K562 (cell line): Measurements from ENCODE around the gene PHLDB1. TPM values are rescaled to one million over a fixed set of nuclear protein-coding genes. Genes with fewer than 3 reads are reported as not detected.

Experiments used
- ATAC-seq: fragments of 200-7000 bp; cut with Tn5 transposase; 3 replicates; pipeline ENCODE4 v1.9.1; 2020; ENCODE audit warnings: moderate library complexity
- BruUV-seq: library from RNA; stranded (reverse); fragments of 400-500 nt; replicated peaks from 2 replicates; lab custom pipeline; 2021; lab: Mats Ljungman, UMichigan
- CTCF ChIA-PET: fragments of 300-600 bp; formaldehyde crosslinking; extraction: SDS; loops from one replicate; lab custom pipeline; 2021; ENCODE audit warnings: low intra/inter-chr PET ratio; lab: Yijun Ruan, JAX
- POLR2A ChIA-PET: fragments of 300-600, 350-650 bp; sonication (Branson Sonifier 250); formaldehyde crosslinking; extraction: SDS; loops from one replicate; lab custom pipeline; 2021; ENCODE audit warnings: antibody characterized with exemption, inconsistent platforms; lab: Yijun Ruan, JAX
- DNase-seq, 4 experiments: peaks; one replicate each; pipeline versions ENCODE4 v3.0.0 to v3.0.0-alpha.2; 2011 to 2018; ENCODE audit warnings: low spot score in 3 of 4, mixed read lengths in 3 of 4; ENCODE audit errors: extremely low read depth in 1 of 4
- FAIRE-seq: peaks from 2 replicates; lab custom pipeline; 2011; peaks lifted over from hg19 to GRCh38; lab: Jason Lieb, UNC
- H2AFZ ChIP-seq: 2 replicates; pipeline ENCODE4 v1.6.0; 2011; ENCODE audit warnings: low read depth, low read length, control low read depth, inconsistent platforms
- H3K27ac ChIP-seq: fragments of 200-600 bp; 3 replicates; pipeline ENCODE4 v1.8.0; 2011; ENCODE audit warnings: low read depth, mild to moderate bottlenecking, control low read depth, inconsistent platforms, low read length, moderate library complexity, mixed read lengths; ENCODE audit errors: extremely low read depth
- H3K27me3 ChIP-seq, 2 experiments: fragments of 300-600 bp in 1 of 2; 2 replicates in 1 of 2; 3 replicates in 1 of 2; pipeline versions ENCODE4 v1.6.0 to v1.8.0; 2011; ENCODE audit warnings: inconsistent platforms in 2 of 2, low read length in 2 of 2, mild to moderate bottlenecking in 1 of 2, mixed read lengths in 1 of 2, moderate library complexity in 1 of 2; ENCODE audit not compliant: control insufficient read depth in 2 of 2, insufficient read depth in 2 of 2
- H3K36me3 ChIP-seq: fragments of 300-600 bp; 3 replicates; pipeline ENCODE4 v1.8.0; 2011; ENCODE audit warnings: mild to moderate bottlenecking, low read length, inconsistent platforms; ENCODE audit not compliant: control insufficient read depth, insufficient read depth
- H3K4me1 ChIP-seq, 2 experiments: fragments of 200-600 bp in 1 of 2; replicated peaks in 1 of 2; 2 replicates in 1 of 2; 3 replicates in 1 of 2; pipeline versions ENCODE4 v1.5.1 to v1.8.0; 2011; ENCODE audit warnings: inconsistent platforms in 2 of 2, low read length in 2 of 2, mild to moderate bottlenecking in 1 of 2, mixed read lengths in 1 of 2, moderate library complexity in 1 of 2; ENCODE audit not compliant: control insufficient read depth in 2 of 2, insufficient read depth in 2 of 2
- H3K4me2 ChIP-seq: 2 replicates; pipeline ENCODE4 v1.6.1; 2011; ENCODE audit warnings: low read length, control low read depth, inconsistent platforms, mixed read lengths; ENCODE audit not compliant: insufficient read depth
- H3K4me3 ChIP-seq: fragments of 200-600 bp; sonication (generic), shearing (Covaris generic); 2 replicates; pipeline ENCODE4 v1.5.1; 2016; ENCODE audit warnings: control low read depth, inconsistent platforms
- H3K79me2 ChIP-seq: fragments of 200-600 bp; 3 replicates; pipeline ENCODE4 v1.8.0; 2011; ENCODE audit warnings: low read length, inconsistent platforms; ENCODE audit not compliant: control insufficient read depth, insufficient read depth
- H3K9ac ChIP-seq, 2 experiments: 2 replicates each; pipeline versions ENCODE4 v1.6.0 to v1.6.1; 2011; ENCODE audit warnings: low read depth in 2 of 2, low read length in 2 of 2, control low read depth in 1 of 2, inconsistent platforms in 1 of 2, mild to moderate bottlenecking in 1 of 2, mixed read lengths in 1 of 2; ENCODE audit not compliant: insufficient read depth in 1 of 2
- H3K9me1 ChIP-seq: one replicate; pipeline ENCODE4 v1.6.0; 2011; ENCODE audit warnings: inconsistent platforms, mild to moderate bottlenecking, low read length, moderate library complexity; ENCODE audit not compliant: control insufficient read depth, insufficient read depth
- H3K9me3 ChIP-seq: replicated peaks from 2 replicates; pipeline ENCODE4 v1.5.1; 2011; ENCODE audit warnings: low read depth, low read length, inconsistent platforms; ENCODE audit not compliant: control insufficient read depth, insufficient read depth
- H4K20me1 ChIP-seq: replicated peaks from 2 replicates; pipeline ENCODE4 v1.6.1; 2011; ENCODE audit warnings: low read length, inconsistent platforms, mixed read lengths; ENCODE audit not compliant: control insufficient read depth, insufficient read depth
- BCOR ChIP-seq: fragments of 450-650 bp; IDR thresholded peaks from 2 replicates; pipeline ENCODE4 v1.6.1; 2016
- CGGBP1 ChIP-seq: fragments of 250-450 bp; sonication (Bioruptor Pico); IDR thresholded peaks from 2 replicates; pipeline ENCODE4 v1.9.0; 2021; ENCODE audit warnings: mild to moderate bottlenecking
- EHMT2 ChIP-seq: fragments of 450-650 bp; IDR thresholded peaks from 2 replicates; pipeline ENCODE4 v1.6.1; 2018; ENCODE audit warnings: antibody characterized with exemption
- EWSR1 ChIP-seq: fragments of 450-650 bp; IDR thresholded peaks from 2 replicates; pipeline ENCODE4 v1.6.1; 2018; ENCODE audit warnings: borderline replicate concordance, mild to moderate bottlenecking, low read depth, moderate library complexity; ENCODE audit not compliant: partially characterized antibody
- FOXK1 ChIP-seq: sonication (generic); formaldehyde crosslinking; IDR thresholded peaks from 2 replicates; pipeline ENCODE4 v1.8.0; 2022; ENCODE audit warnings: missing genetic modification reagents, mild to moderate bottlenecking, borderline replicate concordance
- GATAD2A ChIP-seq: fragments of 450-650 bp; IDR thresholded peaks from 2 replicates; pipeline ENCODE4 v1.6.1; 2017
- ILK ChIP-seq: fragments of 450-650 bp; IDR thresholded peaks from 2 replicates; pipeline ENCODE4 v1.6.1; 2016; ENCODE audit warnings: missing genetic modification characterization, low read depth, mild to moderate bottlenecking, missing compliant biosample characterization, moderate library complexity, borderline replicate concordance
- NCOR1 ChIP-seq: fragments of 450-650 bp; IDR thresholded peaks from 2 replicates; pipeline ENCODE4 v1.6.1; 2016; ENCODE audit warnings: mild to moderate bottlenecking, moderate library complexity
- NEUROD1 ChIP-seq: fragments of 150-350 bp; IDR thresholded peaks from 2 replicates; pipeline ENCODE4 v1.6.1; 2014; ENCODE audit warnings: borderline replicate concordance, low read length, low read depth; ENCODE audit not compliant: partially characterized antibody
- NR2C2 ChIP-seq, 2 experiments: fragments of 200-800 bp in 1 of 2; sonication (Bioruptor generic) in 1 of 2; sonication (generic) in 1 of 2; formaldehyde crosslinking in 1 of 2; IDR thresholded peaks; 2 replicates each; pipeline versions ENCODE4 v1.6.1 to v1.8.0; 2016 to 2022; ENCODE audit warnings: mild to moderate bottlenecking in 1 of 2, missing compliant biosample characterization in 1 of 2, missing genetic modification characterization in 1 of 2, missing genetic modification reagents in 1 of 2
- SAFB ChIP-seq: fragments of 200-400 bp; formaldehyde crosslinking; IDR thresholded peaks from 2 replicates; pipeline ENCODE4 v1.6.1; 2017; ENCODE audit warnings: low read depth, low read length, borderline replicate concordance
- SAFB2 ChIP-seq: fragments of 200-400 bp; formaldehyde crosslinking; IDR thresholded peaks from 2 replicates; pipeline ENCODE4 v1.6.1; 2018; ENCODE audit warnings: borderline replicate concordance, low read length, low read depth, moderate library complexity; ENCODE audit not compliant: severe bottlenecking
- SMAD3 ChIP-seq: fragments of 450-650 bp; formaldehyde crosslinking; conservative IDR thresholded peaks from 2 replicates; pipeline ENCODE4 v1.4.0; 2020; ENCODE audit warnings: mild to moderate bottlenecking
- SRF ChIP-seq, 2 experiments: fragments of 250-450, 450-650 bp in 1 of 2; sonication (Bioruptor Pico) in 1 of 2; sonication (generic) in 1 of 2; formaldehyde crosslinking; IDR thresholded peaks; 2 replicates each; pipeline versions ENCODE4 v1.5.0 to v1.5.1; 2020 to 2022; ENCODE audit warnings: mild to moderate bottlenecking in 1 of 2, missing genetic modification reagents in 1 of 2
- TAF1 ChIP-seq: IDR thresholded peaks from 2 replicates; pipeline ENCODE4 v1.6.1; 2011; ENCODE audit warnings: mild to moderate bottlenecking, low read length, moderate library complexity; ENCODE audit not compliant: insufficient read depth, control insufficient read depth, severe bottlenecking; ENCODE audit errors: extremely low read depth
- TSC22D4 ChIP-seq: fragments of 450-650 bp; IDR thresholded peaks from 2 replicates; pipeline ENCODE4 v1.6.1; 2016; ENCODE audit warnings: missing genetic modification characterization, missing biosample characterization, control low read depth
- U2AF2 ChIP-seq: fragments of 200-400 bp; formaldehyde crosslinking; optimal IDR thresholded peaks from 2 replicates; pipeline ENCODE3; 2017; ENCODE audit warnings: low read depth, mild to moderate bottlenecking, low read length
- ZFP91 ChIP-seq: sonication (generic); formaldehyde crosslinking; IDR thresholded peaks from 2 replicates; pipeline ENCODE4 v1.8.0; 2022; ENCODE audit warnings: mild to moderate bottlenecking, missing genetic modification reagents
- ZNF57 ChIP-seq: fragments of 450-650 bp; formaldehyde crosslinking; IDR thresholded peaks from 2 replicates; pipeline ENCODE4 v1.4.0; 2020; ENCODE audit warnings: mild to moderate bottlenecking, moderate library complexity
- ZNF76 ChIP-seq: fragments of 250-450 bp; sonication (Bioruptor Pico); IDR thresholded peaks from 2 replicates; pipeline ENCODE4 v1.4.0; 2020; ENCODE audit warnings: mild to moderate bottlenecking, moderate library complexity, borderline replicate concordance
- WGBS: fragments of 100-300 bp; shearing (Covaris generic); methylation state at CpG from one replicate; pipeline ENCODE4 v1.1.6; 2016; ENCODE audit warnings: low coverage, mixed read lengths; ENCODE audit not compliant: insufficient coverage; ENCODE audit errors: missing lambda C conversion rate; 5-methylcytosine and 5-hydroxymethylcytosine counted together
- in situ Hi-C: fragments of 300-500 bp; cut with MboI; formaldehyde crosslinking; loops from 4 replicates; pipeline ENCODE4 v1.15.0; 2018; ENCODE audit warnings: inconsistent platforms, mixed read lengths
- intact Hi-C: fragments of 100-400 bp; cut with micrococcal nuclease; formaldehyde crosslinking; loops from 2 replicates; pipeline ENCODE4 v1.14.2; 2022
- polyA plus RNA-seq, 8 experiments: library from polyadenylated mRNA; depleted of rRNA in 4 of 8; stranded (reverse) in 5 of 8; unstranded in 3 of 8; fragments of >200 nt; fragmentation: Nextera tagmentation in 2 of 8; fragmentation: Illumina TruSeq in 1 of 8; extraction: Ambion mirVana in 2 of 8; extraction: Trizol in 1 of 8; gene quantifications; 2 replicates each; pipeline versions ENCODE4 v1.2.1 to v1.2.3, GENCODE V29; 2011 to 2014; ENCODE audit warnings: inconsistent platforms in 1 of 8, missing spikeins in 1 of 8
- total RNA-seq, 7 experiments: library from RNA; depleted of rRNA in 6 of 7; stranded (reverse); fragments of >200 nt in 6 of 7; fragmentation: Illumina TruSeq in 2 of 7; extraction: Trizol in 2 of 7; gene quantifications; 2 replicates each; pipeline versions ENCODE4 v1.2.1 to v1.2.3, GENCODE V29; 2011 to 2021; ENCODE audit warnings: low replicate concordance in 1 of 7

PHLDB1 gene
- total and polyA plus RNA-seq, 9 of the 15 experiments (the other 6 are each of a cell fraction or from before 2014, with no cell fraction given), result 2.0 to 28.7 (median 16.2) TPM

- intact Hi-C loops (loop anchor here (10.0 kb wide), 1 partner anchor 302 kb away; the partner anchor contains the start of gene UPK2), in situ Hi-C loops (no loop called here)
- no peaks in the 10 kb centered on the region for H3K27me3 ChIP-seq
- WGBS, result 58% methylated on average over 2 of the region's 4 CpGs
- TF ChIP-seq NCOR1 (no peak), SAFB2 (no peak), TSC22D4 (tag) (no peak), SAFB (no peak), U2AF2 (no peak), ILK (no peak), EWSR1 (no peak), GATAD2A (no peak), FOXK1 (CRISPR knock-in tag) (no peak), NEUROD1 (no peak), ZFP91 (CRISPR knock-in tag) (no peak), ZNF57 (no peak), CGGBP1 (no peak), EHMT2 (no peak), SMAD3 (CRISPR knock-in tag) (no peak), ZNF76 (CRISPR knock-in tag) (no peak), SRF (CRISPR knock-in tag; IDR thresholded peaks at IDR 0.05) (no peak), BCOR (no peak), TAF1 (no peak), NR2C2 (CRISPR knock-in tag; IDR thresholded peaks at IDR 0.05) (no peak), NR2C2 (tag; IDR thresholded peaks at IDR 0.05) (no peak)
- no peak overlapping the region for H3K9ac ChIP-seq
- DNase-seq, result no peak
- ChIA-PET POLR2A (no interaction called here), CTCF (no interaction called here)
- H3K4me3 ChIP-seq, result no peak overlapping the region
- peaks cover 0 to 2% of the 10 kb centered on the region in 2 experiments; a peak in 1 of 5 replicates for H3K4me1 ChIP-seq
- H3K9me1 ChIP-seq, result no peaks in the 10 kb centered on the region
- H2AFZ ChIP-seq, result no peak overlapping the region
- no peak overlapping the region for H3K27ac ChIP-seq
- ATAC-seq, result no peak
- no peak overlapping the region for H3K4me2 ChIP-seq
- H3K79me2 ChIP-seq, result no peaks in the 10 kb centered on the region
- peaks cover 31% of the 10 kb centered on the region for H3K36me3 ChIP-seq
- BruUV-seq, result no TSS peak
- H4K20me1 ChIP-seq, result no peaks in the 10 kb centered on the region
- FAIRE-seq, result no peak
- no peaks in the 10 kb centered on the region for H3K9me3 ChIP-seq
Measured at GRCh38 chr11:118652681-118653181, 45.3 kb downstream of the PHLDB1 start.
